ENCODE data around the gene MOV10.

- TF ChIP-seq CTCF (tag by site-specific recombination; IDR thresholded peaks at IDR 0.05) (no peak), PRDM10 (tag by site-specific recombination; IDR thresholded peaks at IDR 0.05) (no peak), ZNF302 (tag by site-specific recombination; IDR thresholded peaks at IDR 0.05; ENCODE audit: low read depth) (no peak), ZBTB17 (tag by site-specific recombination; IDR thresholded peaks at IDR 0.05) (no peak), ZBTB21 (tag by site-specific recombination; IDR thresholded peaks at IDR 0.05) (no peak), ZNF133 (tag by site-specific recombination; IDR thresholded peaks at IDR 0.05) (no peak), ZNF561 (tag by site-specific recombination; IDR thresholded peaks at IDR 0.05; ENCODE audit: borderline replicate concordance) (no peak), ZBTB7A (tag by site-specific recombination; IDR thresholded peaks at IDR 0.05; ENCODE audit: low read depth) (no peak)
Measured at GRCh38 chr1:112629256-112629655, 45.2 kb upstream of the MOV10 start.
